ENCODE data around the gene PTPN13.

Gene PTPN13

GRCh38 chr4:86560447-86560846 is 33.7 kb upstream of the PTPN13 start:
- Histone ChIP-seq H3K4me1 (ENCODE audit: control insufficient read depth in 2 of 2, insufficient read depth in 2 of 2, low read length in 2 of 2) (peaks cover 0 to 4% of the 10 kb centered on the region in 2 donors), H3K27me3 (ENCODE audit: control insufficient read depth in 2 of 2, insufficient read depth in 2 of 2, low read length in 2 of 2) (no peaks in the 10 kb centered on the region), H3K9ac (ENCODE audit: low read depth in 1 of 2, low read length in 2 of 2) (no peak overlapping the region), H3K36me3 (ENCODE audit: control insufficient read depth in 2 of 2, insufficient read depth in 2 of 2, low read length in 2 of 2) (no peaks in the 10 kb centered on the region), H3K9me3 (ENCODE audit: control insufficient read depth in 2 of 2, low read length in 2 of 2) (no peaks in the 10 kb centered on the region), H3K27ac (ENCODE audit: low read depth in 2 of 2, low read length in 2 of 2) (no peak overlapping the region), H3K4me3 (ENCODE audit: low read length in 2 of 2) (no peak overlapping the region)

- no peaks in the 10 kb centered on the region for H3K27me3 ChIP-seq (ENCODE audit: control insufficient read depth in 2 of 2, insufficient read depth in 2 of 2, low read length in 2 of 2)
- H3K9me3 ChIP-seq (ENCODE audit: control insufficient read depth in 2 of 2, low read length in 2 of 2), result no peaks in the 10 kb centered on the region
- H3K27ac ChIP-seq (ENCODE audit: low read depth in 2 of 2, low read length in 2 of 2), result no peak overlapping the region
- H3K4me1 ChIP-seq (ENCODE audit: control insufficient read depth in 2 of 2, insufficient read depth in 2 of 2, low read length in 2 of 2), result peaks cover 0 to 4% of the 10 kb centered on the region in 2 donors
- no peak overlapping the region for H3K9ac ChIP-seq (ENCODE audit: low read depth in 1 of 2, low read length in 2 of 2)
- no peak overlapping the region for H3K4me3 ChIP-seq (ENCODE audit: low read length in 2 of 2)
- H3K36me3 ChIP-seq (ENCODE audit: control insufficient read depth in 2 of 2, insufficient read depth in 2 of 2, low read length in 2 of 2), result no peaks in the 10 kb centered on the region
Observed at GRCh38 chr4:86561256-86561655, 32.9 kb upstream of the PTPN13 start.

- Histone ChIP-seq H3K4me3 (ENCODE audit: low read length in 2 of 2) (no peak overlapping the region), H3K9ac (ENCODE audit: low read depth in 1 of 2, low read length in 2 of 2) (no peak overlapping the region), H3K27ac (ENCODE audit: low read depth in 2 of 2, low read length in 2 of 2) (no peak overlapping the region), H3K9me3 (ENCODE audit: control insufficient read depth in 2 of 2, low read length in 2 of 2) (no peaks in the 10 kb centered on the region), H3K27me3 (ENCODE audit: control insufficient read depth in 2 of 2, insufficient read depth in 2 of 2, low read length in 2 of 2) (no peaks in the 10 kb centered on the region), H3K36me3 (ENCODE audit: control insufficient read depth in 2 of 2, insufficient read depth in 2 of 2, low read length in 2 of 2) (no peaks in the 10 kb centered on the region), H3K4me1 (ENCODE audit: control insufficient read depth in 2 of 2, insufficient read depth in 2 of 2, low read length in 2 of 2) (no peaks in the 10 kb centered on the region)
Observed at GRCh38 chr4:86563416-86563815, 30.7 kb upstream of the PTPN13 start.

- Histone ChIP-seq H3K27ac (ENCODE audit: low read depth in 2 of 2, low read length in 2 of 2) (no peak overlapping the region), H3K9me3 (ENCODE audit: control insufficient read depth in 2 of 2, low read length in 2 of 2) (no peaks in the 10 kb centered on the region), H3K36me3 (ENCODE audit: control insufficient read depth in 2 of 2, insufficient read depth in 2 of 2, low read length in 2 of 2) (no peaks in the 10 kb centered on the region), H3K4me3 (ENCODE audit: low read length in 2 of 2) (no peak overlapping the region), H3K9ac (ENCODE audit: low read depth in 1 of 2, low read length in 2 of 2) (no peak overlapping the region), H3K4me1 (ENCODE audit: control insufficient read depth in 2 of 2, insufficient read depth in 2 of 2, low read length in 2 of 2) (no peaks in the 10 kb centered on the region), H3K27me3 (ENCODE audit: control insufficient read depth in 2 of 2, insufficient read depth in 2 of 2, low read length in 2 of 2) (no peaks in the 10 kb centered on the region)
Observed at GRCh38 chr4:86564795-86565194, 29.3 kb upstream of the PTPN13 start.

GRCh38 chr4:86565651-86566050 is 28.5 kb upstream of the PTPN13 start:
- Histone ChIP-seq H3K36me3 (ENCODE audit: control insufficient read depth in 2 of 2, insufficient read depth in 2 of 2, low read length in 2 of 2) (no peaks in the 10 kb centered on the region), H3K9ac (ENCODE audit: low read depth in 1 of 2, low read length in 2 of 2) (no peak overlapping the region), H3K9me3 (ENCODE audit: control insufficient read depth in 2 of 2, low read length in 2 of 2) (no peaks in the 10 kb centered on the region), H3K4me1 (ENCODE audit: control insufficient read depth in 2 of 2, insufficient read depth in 2 of 2, low read length in 2 of 2) (no peaks in the 10 kb centered on the region), H3K4me3 (ENCODE audit: low read length in 2 of 2) (no peak overlapping the region), H3K27ac (ENCODE audit: low read depth in 2 of 2, low read length in 2 of 2) (no peak overlapping the region), H3K27me3 (ENCODE audit: control insufficient read depth in 2 of 2, insufficient read depth in 2 of 2, low read length in 2 of 2) (no peaks in the 10 kb centered on the region)

GRCh38 chr4:86569103-86569870 is 24.8 kb upstream of the PTPN13 start:
- Histone ChIP-seq H3K36me3 (ENCODE audit: control insufficient read depth in 2 of 2, insufficient read depth in 2 of 2, low read length in 2 of 2) (no peaks in the 10 kb centered on the region), H3K4me3 (ENCODE audit: low read length in 2 of 2) (no peak overlapping the region), H3K27ac (ENCODE audit: low read depth in 2 of 2, low read length in 2 of 2) (no peak overlapping the region), H3K9me3 (ENCODE audit: control insufficient read depth in 2 of 2, low read length in 2 of 2) (no peaks in the 10 kb centered on the region), H3K4me1 (ENCODE audit: control insufficient read depth in 2 of 2, insufficient read depth in 2 of 2, low read length in 2 of 2) (no peaks in the 10 kb centered on the region), H3K27me3 (ENCODE audit: control insufficient read depth in 2 of 2, insufficient read depth in 2 of 2, low read length in 2 of 2) (no peaks in the 10 kb centered on the region), H3K9ac (ENCODE audit: low read depth in 1 of 2, low read length in 2 of 2) (no peak overlapping the region)

GRCh38 chr4:86579941-86580340 is 14.2 kb upstream of the PTPN13 start:
- no peaks in the 10 kb centered on the region for H3K36me3 ChIP-seq (ENCODE audit: control insufficient read depth in 2 of 2, insufficient read depth in 2 of 2, low read length in 2 of 2)
- H3K27me3 ChIP-seq (ENCODE audit: control insufficient read depth in 2 of 2, insufficient read depth in 2 of 2, low read length in 2 of 2), result no peaks in the 10 kb centered on the region
- no peak overlapping the region for H3K9ac ChIP-seq (ENCODE audit: low read depth in 1 of 2, low read length in 2 of 2)
- no peak overlapping the region for H3K4me3 ChIP-seq (ENCODE audit: low read length in 2 of 2)
- no peak overlapping the region for H3K27ac ChIP-seq (ENCODE audit: low read depth in 2 of 2, low read length in 2 of 2)
- no peaks in the 10 kb centered on the region for H3K9me3 ChIP-seq (ENCODE audit: control insufficient read depth in 2 of 2, low read length in 2 of 2)
- H3K4me1 ChIP-seq (ENCODE audit: control insufficient read depth in 2 of 2, insufficient read depth in 2 of 2, low read length in 2 of 2), result peaks cover 0 to 2% of the 10 kb centered on the region in 2 donors

- Histone ChIP-seq H3K27me3 (ENCODE audit: control insufficient read depth in 2 of 2, insufficient read depth in 2 of 2, low read length in 2 of 2) (no peaks in the 10 kb centered on the region), H3K9ac (ENCODE audit: low read depth in 1 of 2, low read length in 2 of 2) (no peak overlapping the region), H3K4me3 (ENCODE audit: low read length in 2 of 2) (peak overlapping the region; percentile 30 to 55), H3K9me3 (ENCODE audit: control insufficient read depth in 2 of 2, low read length in 2 of 2) (no peaks in the 10 kb centered on the region), H3K27ac (ENCODE audit: low read depth in 2 of 2, low read length in 2 of 2) (no peak overlapping the region), H3K4me1 (ENCODE audit: control insufficient read depth in 2 of 2, insufficient read depth in 2 of 2, low read length in 2 of 2) (peaks cover 0 to 2% of the 10 kb centered on the region in 2 donors), H3K36me3 (ENCODE audit: control insufficient read depth in 2 of 2, insufficient read depth in 2 of 2, low read length in 2 of 2) (no peaks in the 10 kb centered on the region)
Observed at GRCh38 chr4:86582410-86582809, 11.7 kb upstream of the PTPN13 start.

- Histone ChIP-seq H3K9ac (ENCODE audit: low read depth in 1 of 2, low read length in 2 of 2) (no peak overlapping the region), H3K4me3 (ENCODE audit: low read length in 2 of 2) (no peak overlapping the region), H3K4me1 (ENCODE audit: control insufficient read depth in 2 of 2, insufficient read depth in 2 of 2, low read length in 2 of 2) (peaks cover 0 to 2% of the 10 kb centered on the region in 2 donors), H3K27me3 (ENCODE audit: control insufficient read depth in 2 of 2, insufficient read depth in 2 of 2, low read length in 2 of 2) (no peaks in the 10 kb centered on the region), H3K9me3 (ENCODE audit: control insufficient read depth in 2 of 2, low read length in 2 of 2) (no peaks in the 10 kb centered on the region), H3K36me3 (ENCODE audit: control insufficient read depth in 2 of 2, insufficient read depth in 2 of 2, low read length in 2 of 2) (no peaks in the 10 kb centered on the region), H3K27ac (ENCODE audit: low read depth in 2 of 2, low read length in 2 of 2) (no peak overlapping the region)
Observed at GRCh38 chr4:86586160-86586572, 7.9 kb upstream of the PTPN13 start.

GRCh38 chr4:86586626-86587380 is 7.3 kb upstream of the PTPN13 start:
- no peak overlapping the region for H3K9ac ChIP-seq (ENCODE audit: low read depth in 1 of 2, low read length in 2 of 2)
- H3K27me3 ChIP-seq (ENCODE audit: control insufficient read depth in 2 of 2, insufficient read depth in 2 of 2, low read length in 2 of 2), result no peaks in the 10 kb centered on the region
- no peak overlapping the region for H3K27ac ChIP-seq (ENCODE audit: low read depth in 2 of 2, low read length in 2 of 2)
- no peak overlapping the region for H3K4me3 ChIP-seq (ENCODE audit: low read length in 2 of 2)
- H3K9me3 ChIP-seq (ENCODE audit: control insufficient read depth in 2 of 2, low read length in 2 of 2), result no peaks in the 10 kb centered on the region
- peaks cover 0 to 2% of the 10 kb centered on the region in 2 donors for H3K4me1 ChIP-seq (ENCODE audit: control insufficient read depth in 2 of 2, insufficient read depth in 2 of 2, low read length in 2 of 2)
- H3K36me3 ChIP-seq (ENCODE audit: control insufficient read depth in 2 of 2, insufficient read depth in 2 of 2, low read length in 2 of 2), result no peaks in the 10 kb centered on the region
